HG03280 (cell line): ENCODE data around the gene KCNQ5.
A peak's percentile ranks its signal among the peaks of the same experiment; 100 is the strongest.

Experiments used
- ATAC-seq: cut with Tn5 transposase; IDR thresholded peaks from one replicate; pipeline ENCODE4 v1.9.1; 2021; ENCODE audit warnings: mild to moderate bottlenecking, moderate library complexity; ENCODE audit not compliant: unreplicated experiment

The KCNQ5 gene

DNA sequence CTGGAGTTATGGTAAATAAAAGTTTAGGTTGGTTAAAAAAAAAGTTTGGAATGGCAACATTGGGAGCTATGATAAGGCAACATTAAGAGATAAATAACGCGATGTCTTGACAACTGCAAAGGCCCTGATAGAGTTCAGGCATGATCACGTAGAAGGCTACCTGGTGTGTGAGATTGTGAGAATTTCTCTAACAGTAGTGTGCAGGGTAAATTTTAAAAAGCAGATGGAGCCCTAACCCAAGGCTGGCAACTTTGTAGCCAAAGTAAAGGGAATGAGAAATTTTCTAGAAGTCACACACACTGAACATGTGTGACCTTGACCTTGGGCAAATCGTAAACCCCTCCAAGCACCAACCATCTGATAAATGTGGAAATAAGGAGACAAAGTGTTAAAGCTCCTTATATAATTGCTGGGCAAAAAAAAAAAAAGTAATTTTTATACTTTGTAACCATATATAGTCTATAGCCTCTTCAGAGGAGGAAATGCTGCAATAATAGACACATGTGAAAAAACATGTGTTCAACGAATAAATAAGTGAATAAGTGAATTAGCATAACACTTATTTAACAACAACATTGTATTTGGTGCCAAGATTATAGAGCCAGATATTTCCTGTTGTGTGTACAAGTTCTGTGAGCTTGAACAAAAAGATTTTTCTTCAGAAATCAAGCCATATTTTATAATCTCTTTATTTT is 18.2 kb downstream of the KCNQ5 start:
- no peak for ATAC-seq

DNA sequence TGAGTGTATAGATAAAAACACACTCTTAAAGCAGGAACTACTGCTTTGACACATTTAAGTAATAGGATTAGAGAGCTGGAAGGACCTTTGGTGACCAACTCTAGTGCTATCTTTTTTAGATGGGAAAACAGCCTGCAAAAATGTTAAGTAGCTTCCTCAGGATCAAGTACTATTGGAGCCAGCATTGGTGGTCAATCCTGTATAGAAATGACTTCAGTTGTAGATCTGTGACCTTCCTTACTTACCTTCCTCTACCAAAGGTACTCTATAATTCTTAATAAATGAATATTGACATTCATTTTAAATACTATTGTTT is 18.7 kb downstream of the KCNQ5 start:
- no peak for ATAC-seq

DNA sequence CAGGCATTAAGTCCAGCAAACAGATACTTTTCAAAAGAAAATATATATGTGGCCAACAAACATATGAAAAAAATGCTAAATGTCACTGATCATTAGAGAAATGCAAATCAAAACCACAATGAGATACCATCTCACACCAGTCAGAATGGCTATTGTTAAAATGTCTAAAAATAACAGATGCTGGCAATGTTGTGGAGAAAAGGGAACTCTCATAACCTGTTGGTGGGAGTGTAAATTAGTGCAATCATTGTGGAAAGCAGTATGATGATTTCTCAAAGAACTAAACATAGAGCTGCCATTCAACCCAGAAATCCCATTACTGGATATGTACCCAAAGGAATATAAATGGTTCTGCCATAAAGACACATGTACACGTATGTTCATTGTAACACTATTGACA is 20.6 kb downstream of the KCNQ5 start:
- no peak for ATAC-seq

DNA sequence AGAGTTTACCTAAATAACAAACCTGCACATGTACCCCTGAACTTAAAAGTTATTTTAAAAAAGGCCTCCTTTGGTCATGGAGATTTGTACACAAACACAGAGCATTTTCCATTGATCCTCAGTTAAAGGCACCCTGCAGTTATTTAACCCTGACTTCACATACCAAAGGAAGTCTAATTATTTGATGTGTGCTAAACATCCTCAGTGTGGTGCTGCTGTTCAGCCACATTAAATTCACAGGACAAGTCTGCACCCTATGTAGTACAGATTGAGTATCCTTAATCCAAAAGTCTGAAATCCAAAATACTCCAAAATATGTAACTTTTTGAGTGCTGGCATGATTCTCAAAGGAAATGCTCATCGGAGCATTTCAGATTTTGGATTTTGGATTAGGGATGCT is 21.4 kb downstream of the KCNQ5 start:
- no peak for ATAC-seq

DNA sequence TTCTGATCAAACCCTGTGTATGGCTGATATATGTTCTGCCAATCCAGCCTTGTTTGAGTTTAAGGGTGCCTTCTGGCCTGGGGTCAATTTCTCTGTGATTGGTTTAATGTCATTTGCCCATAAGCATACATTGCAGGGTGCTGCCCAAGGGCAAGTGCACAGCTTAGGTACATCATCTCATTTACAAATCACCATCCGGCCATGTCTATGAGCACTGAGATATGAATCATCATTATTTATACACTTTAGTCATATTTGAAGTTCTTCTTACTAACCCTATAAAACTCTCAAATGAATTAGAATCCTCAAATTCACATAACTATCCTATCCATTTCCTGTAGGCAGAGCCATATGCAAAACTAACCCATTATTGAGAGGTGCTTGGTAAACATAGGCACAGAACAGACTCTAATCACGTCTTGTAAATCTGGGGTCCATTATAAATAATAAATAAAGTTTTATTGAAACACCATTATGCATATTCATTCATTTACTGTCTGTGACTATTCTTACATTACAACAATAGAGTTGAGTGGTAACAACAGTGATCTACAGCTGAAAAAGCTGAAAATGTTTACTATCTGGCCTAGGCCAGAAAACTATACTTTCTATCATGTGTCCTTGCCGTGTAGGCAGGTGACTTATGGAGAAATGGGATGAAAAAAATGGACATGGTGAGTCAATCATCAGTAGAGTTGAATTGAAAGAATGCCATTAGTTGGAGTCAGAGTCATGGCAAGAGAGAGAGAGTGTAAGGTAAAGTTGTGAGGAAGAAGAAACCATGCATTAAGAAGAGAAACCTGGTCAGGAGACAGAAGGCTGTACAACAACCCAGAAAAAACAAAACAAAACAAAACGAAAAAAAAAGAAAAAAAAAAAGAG is 25.0 kb downstream of the KCNQ5 start:
- no peak for ATAC-seq

DNA sequence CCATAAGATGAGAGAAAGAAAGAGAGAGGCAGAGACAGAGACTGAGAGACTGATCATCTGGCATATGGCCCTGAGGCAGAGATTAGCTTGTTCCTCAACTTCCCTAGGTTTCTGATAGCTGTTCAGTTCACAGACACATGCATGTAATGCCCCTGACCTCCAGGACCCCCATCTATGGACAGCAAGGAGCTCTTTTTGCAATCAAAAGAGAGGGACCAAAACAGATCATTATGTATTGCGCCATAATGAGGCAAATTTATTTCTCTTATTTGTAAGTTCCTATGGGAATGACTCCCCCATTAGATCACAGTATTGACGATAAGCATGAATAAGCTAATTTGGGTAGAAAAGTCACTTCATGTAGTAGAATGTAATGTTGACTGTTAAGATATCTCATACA is 25.6 kb downstream of the KCNQ5 start:
- no peak for ATAC-seq

DNA sequence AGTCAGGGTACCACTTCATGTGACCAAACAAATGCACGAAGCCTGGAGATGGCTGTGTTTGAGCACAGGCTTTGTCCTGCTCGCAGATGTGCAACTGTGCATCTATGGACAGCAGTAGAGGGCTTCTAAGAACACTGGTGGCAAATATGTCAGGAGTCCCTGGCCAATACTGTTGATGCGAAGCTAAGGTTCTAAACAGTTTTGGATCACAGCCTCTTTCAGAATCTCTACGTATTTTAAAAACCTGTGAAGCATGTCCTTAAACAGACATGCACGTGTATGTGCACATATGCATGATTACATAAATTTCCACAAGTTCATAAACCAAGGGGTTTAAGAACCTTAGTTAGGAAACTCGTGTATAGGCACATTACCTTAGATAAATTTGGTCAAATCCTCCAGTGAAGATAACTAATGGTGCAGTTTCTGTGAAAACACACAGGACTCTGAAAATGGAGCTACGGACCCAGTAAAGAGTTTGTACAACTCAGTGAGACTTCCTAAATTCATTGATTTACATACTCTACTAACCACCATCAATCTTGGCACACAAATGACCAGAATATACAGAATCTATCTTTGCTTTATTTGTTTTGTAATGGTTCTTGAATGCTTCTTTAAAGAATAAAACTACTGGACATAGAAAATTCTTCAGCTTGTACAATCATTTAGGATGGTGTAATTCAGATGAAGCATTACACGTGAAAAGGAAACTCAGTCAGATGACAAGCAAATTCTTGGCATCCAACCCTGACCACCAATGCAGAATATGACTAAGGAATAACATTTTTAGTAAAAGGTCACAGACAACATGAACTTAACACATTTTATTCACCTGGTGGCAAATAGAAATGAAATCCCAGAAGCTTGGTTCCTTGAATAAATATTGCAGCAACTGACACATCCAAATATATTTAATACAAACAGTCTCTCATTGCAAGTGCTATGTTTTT is 27.4 kb downstream of the KCNQ5 start:
- peak; percentile 37 for ATAC-seq

DNA sequence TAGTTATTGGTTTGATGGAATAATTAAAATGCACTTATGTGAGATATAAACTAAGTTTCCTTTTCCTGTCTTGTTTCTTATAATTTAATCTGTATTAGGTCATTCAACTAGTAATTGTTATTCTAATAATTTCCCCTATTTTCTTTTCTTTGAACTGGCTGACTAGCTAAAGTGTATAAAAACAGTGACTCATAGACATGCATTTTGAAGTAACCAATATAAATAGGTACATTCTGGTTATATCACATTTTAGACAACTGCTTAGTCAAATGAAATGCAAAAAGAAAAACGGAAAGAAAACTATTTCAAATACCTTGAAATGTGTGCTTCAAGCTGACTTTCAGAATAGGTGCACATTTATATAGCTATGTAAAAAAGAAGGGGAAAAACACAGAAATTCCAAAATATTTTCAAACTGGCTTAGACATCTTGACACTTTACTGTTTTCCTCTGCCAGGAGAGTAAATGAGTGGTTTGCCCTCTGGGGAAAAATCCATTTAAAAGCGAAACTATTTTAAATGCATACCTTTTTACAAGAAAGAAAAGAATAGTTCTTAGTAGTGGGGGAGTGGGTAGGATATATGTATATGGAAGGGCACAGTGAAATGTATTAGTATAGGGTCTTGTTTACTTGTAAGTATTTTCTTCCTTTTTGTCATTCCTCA is 28.3 kb downstream of the KCNQ5 start:
- no peak for ATAC-seq

DNA sequence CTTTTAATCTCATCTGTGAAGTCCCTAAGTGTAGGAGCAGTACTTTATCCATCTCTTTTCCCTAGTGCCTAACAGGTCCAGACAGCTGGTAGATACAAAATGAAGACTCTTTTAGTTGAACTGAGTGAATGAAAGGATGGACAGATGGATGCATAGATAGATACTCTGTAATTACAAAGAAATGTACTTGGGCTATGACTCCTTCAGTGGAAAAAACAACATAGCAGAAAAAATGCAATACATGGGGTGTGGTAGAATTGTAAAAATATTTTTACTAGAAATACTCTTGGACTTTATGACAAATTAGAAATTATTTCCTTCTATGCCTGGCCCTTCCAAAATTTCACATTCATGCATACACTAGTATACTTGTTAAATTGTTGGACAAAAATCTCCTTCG is 29.3 kb downstream of the KCNQ5 start:
- ATAC-seq = no peak

DNA sequence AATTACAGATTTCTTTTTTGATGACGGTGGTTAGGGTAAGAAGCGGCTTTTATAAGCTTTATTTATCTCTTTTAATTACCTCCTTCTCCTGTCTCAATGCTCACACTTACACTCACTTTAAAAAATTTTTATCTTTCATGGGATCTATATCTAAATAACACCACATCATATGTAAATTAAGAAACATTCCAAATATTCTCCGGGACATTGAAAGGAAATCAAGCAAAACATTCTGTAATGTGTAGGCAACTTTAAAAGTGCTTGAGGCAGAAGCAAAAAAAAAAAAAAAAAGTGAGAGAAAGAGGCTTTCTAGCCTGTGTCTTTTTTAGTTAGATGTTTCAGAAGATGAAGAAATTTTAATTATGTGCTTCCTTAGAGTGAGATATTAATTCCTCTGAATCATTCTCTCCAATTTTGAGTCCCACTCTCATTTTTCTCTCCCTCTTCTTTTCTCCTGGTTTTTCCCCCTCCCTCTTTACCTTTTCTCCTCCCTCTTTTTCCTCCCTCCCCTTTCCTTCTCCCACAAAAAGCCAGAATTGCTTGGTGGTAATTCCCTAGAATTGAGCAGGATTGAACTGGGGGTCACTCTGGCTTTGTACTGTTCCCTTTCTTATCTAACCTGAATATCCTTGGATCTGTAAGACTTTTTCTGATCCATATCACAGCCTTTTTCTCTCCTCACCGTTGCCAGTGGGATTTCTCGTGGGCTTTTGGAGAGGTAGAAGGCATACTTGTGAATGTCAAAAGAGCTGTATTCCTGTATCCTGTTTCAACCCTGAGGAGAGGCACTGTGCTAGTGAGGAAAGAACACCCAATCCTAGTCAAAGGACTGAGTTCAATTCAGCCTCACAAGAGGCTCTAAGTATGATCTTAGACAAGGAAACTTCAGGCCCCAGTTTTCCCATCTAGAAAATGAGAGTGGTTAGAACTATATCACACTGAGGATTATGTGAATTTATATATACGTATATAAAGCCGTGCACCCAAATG is 30.4 kb downstream of the KCNQ5 start:
- ATAC-seq = no peak

DNA sequence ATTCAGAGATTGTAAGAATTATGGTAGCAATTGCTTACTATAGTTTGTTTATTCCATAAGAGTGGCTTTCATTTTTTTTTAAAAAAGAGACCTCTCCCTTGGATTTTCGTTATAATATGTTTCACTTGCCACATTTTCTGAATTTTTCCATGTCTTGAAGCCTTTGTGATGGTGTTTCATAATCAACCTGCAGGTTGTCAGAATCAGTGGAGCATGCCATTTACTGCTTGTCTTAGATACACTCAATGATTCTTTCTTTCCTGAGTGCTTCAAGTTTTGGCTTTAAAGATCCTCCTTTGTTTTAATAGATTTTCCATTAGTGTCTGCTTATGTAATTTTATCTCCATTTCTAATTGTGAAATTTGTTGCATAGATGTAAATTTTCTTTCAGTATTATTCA is 31.2 kb downstream of the KCNQ5 start:
- no peak for ATAC-seq

DNA sequence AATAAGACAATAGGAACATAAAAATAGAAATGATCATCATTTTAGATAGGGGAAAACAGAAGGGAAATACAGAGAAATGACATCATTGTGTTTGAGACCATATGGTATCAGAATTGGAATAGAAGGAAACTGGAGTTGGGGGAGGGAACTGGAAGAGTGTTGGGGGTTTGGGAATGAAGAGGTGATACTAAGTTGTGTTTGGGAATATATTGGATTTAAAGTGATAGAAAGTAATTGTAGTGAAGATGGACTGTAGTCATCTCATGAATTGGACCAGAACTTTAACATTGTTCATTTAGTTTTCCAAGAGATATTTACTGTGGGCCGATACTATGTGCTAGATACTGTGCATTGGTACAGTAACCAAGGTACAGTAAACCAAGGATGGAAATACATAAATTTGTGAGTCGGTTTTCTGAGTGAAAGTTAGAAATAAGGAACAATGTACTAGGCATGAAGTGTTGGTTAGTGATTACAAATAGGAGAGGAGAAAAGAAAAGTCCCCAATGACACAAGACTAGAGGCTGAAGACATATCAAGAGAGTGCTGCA is 32.3 kb downstream of the KCNQ5 start:
- peak; percentile 76 for ATAC-seq

DNA sequence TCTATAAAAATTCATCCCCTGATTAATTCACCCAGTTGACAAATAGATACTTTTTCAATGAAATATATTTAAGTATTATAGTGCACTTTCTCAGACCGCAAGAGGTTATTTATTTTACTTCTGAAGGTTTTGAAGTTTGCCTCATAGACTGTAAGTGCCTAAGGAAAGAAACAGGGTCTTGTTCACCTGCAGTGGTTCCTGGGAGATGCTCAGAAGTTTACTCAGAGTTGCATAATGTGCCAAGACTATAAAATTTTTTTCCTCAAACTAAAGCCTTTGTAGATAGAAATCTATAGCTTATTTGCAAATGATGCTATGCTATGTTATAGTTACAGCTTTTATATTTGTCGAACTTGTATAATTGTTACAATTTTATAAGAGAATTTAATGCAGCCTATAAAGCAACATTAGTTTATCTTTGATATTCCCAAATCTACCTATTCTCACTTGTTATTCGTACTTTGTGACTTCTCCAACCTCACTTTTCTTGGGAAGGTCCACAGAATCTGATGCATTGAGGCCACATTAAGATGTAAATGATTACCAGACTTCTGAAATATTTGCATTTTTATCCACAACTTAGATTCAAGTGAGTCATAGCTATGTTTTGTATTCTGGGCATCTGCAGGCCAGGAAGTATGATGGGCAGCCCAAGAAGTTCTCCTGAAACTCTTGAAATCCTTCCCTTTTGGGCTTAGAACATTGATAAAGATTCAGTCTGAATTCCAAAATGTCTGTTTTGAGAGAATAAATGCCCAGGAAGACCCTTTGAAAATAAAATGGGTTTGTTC is 35.7 kb downstream of the KCNQ5 start:
- no peak for ATAC-seq

DNA sequence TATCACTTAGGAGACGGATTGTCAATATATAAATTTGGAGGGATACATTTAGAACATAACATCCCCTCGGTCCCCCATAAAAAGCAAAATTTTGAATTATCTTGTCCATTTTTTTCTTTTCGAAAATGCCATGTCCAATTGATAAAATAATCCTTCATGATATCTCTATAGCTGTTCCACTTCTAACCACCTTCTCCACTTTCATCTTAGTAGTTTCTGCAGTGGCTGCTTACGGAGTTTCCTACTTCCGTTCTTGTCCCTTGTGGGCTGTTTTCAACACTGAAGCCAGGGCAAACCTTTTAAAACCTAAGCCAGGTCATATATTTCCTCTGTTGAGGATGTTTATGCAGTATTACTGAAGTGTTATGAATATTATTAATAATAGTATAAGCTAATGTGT is 37.9 kb downstream of the KCNQ5 start:
- no peak for ATAC-seq

DNA sequence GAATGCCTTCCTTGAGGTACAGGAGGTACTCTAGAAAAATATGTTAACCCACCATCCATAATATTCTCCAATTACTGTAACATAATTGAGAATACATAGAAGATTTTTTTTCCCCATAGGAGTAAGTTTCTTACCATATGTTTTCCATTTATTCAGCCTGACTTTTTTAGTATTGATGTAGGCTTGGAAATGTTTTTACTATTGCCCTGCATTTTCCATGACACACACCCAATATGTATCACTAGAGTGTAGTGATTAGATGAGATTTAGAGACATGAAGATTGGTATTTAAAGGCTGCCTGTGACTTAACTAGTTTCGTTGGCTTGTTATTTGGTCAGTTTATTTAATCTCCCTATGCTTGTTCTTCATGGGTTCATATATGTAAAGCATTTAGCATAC is 39.5 kb downstream of the KCNQ5 start:
- no peak for ATAC-seq

DNA sequence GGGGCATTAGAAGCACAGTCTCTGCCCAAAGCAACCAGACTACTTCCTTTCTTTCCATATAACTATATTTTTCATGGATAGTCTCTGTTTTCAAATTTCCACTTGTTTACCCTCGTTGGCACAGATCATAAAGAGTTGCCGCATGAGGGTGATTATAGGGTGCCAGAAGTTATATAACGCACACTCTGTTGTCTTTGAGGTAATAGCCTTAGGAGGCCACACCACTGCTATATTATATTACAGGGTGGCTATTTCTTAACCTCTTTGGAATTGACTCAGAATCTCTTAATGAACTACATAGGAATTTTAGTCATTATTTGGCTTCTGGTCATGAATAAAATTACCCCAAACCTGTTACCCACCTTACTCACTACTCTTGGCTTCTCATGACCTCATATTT is 43.7 kb downstream of the KCNQ5 start:
- no peak for ATAC-seq

DNA sequence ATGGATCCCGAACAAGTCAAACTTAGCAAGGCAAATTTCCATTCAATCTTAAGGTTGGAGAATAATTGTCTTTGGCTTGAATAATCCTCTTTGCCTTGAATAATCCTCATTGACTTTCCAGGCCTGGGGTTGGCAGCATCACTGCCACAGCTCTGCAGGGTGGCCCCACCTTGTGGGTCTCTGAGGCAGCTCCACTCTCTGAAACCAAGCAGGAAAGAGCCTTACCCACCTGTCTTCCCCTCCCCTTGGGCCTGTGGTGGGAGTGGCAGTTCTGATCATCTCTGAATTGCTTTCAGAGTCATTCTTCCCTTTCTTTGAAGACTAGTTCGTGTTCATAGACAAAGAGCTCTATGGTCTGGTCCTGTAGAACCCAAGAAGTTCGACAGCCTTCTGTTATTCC is 47.5 kb downstream of the KCNQ5 start:
- no peak for ATAC-seq

DNA sequence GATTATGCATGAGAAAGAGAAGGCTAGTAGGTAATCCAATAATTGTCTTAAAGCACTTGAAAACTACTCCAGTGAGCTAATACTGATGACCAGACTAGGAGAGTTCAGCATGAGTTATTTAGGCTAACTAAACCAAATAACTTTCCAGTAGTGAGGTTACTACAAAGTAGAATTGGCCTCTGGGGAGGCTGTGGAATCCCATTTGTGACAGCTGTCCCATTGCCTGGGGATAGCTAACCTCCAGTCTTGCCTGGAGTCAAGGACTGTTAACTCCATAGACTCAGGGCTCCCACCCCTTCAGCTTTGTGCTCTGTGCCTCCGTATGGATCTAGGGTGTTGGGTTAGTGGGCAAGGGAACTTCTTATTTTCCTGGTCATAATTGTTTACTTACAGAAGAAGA is 51.0 kb downstream of the KCNQ5 start:
- no peak for ATAC-seq

DNA sequence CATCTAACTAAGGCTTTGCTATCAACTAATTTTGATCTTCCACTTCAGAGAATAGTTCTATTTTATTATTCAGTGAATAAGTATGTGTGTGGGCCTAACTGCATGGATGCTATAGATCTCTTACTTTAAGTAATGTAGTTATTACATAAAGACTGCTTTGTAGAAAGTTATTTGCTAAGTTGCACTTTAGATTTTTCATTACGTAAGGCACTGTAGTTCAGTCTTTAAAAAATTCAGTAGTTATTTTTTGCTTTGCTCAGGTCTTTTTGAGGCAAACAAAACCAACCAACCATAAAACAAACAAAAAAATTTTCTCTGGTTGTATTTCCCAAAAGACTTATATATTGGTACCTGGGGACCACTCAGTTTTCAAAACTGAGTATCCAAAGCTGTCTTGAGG is 53.0 kb downstream of the KCNQ5 start:
- ATAC-seq = no peak
